ENCODE results near the gene CR1.
"Not testable (repeated sequence)": the region's sequence is repeated elsewhere in the genome, so short reads cannot be mapped to it uniquely, and the experiment has no call there.

The CR1 gene

DNA sequence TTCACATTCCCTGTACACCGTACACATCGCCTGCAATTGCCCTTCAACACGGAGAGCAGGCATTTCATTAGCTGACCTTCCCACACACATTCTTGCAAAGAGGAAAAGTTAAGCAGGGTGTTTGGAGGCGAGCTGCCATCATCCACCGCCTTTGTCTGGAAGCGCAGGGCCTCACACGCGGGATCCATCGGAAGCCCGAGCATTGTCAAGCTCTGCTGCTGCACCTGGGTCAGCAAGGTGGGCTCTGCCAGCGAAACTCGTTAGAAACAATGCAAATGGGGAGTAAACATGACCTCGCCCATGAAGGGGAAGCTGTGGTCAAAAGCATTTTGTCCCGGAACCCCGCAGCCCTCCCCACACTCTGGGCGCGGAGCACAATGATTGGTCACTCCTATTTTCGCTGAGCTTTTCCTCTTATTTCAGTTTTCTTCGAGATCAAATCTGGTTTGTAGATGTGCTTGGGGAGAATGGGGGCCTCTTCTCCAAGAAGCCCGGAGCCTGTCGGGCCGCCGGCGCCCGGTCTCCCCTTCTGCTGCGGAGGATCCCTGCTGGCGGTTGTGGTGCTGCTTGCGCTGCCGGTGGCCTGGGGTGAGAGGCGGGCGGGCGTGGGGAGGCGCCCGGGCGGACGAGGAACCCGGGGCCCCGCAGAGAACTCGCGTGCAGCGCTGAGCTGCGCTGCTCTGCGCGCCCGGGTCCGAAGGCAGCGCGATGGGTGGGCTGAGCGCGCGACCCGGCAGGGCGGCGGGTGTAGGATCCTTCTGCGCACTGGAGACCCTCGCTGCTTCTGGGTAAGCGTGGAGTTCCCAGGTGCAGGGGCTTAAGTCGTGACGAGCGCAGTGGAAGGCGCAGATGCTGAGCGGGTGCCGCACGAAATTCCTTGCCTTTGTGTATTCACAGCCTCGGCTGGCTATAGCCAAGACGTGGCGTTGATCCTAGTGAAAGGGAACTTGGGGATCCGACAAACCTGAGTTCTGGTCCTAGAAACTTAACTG lies at the start of gene CR1:
CR1 (plus strand) TSS at position 357 of the 992 bp plus-strand sequence; CDS start at position 468, 111 bp downstream.
- no peak for DNase-seq (ENCODE audit: low read depth)

DNA sequence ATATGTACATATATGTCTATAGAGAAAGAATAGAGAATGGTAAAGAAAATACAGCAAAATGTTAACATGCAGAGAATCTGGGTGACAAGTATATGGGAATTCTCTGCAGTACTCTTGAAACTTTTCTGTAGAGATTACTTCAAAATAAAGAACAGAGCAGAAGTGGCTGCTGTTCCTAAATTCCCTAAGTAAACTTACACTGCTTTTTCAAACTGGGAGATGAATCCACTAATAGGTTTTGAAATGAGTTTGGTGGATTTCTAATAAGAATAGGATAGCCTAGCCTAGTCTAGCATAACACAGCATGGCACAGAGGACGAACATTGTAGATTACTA lies 42.3 kb upstream of the CR1 start:
- DNase-seq (ENCODE audit: low read depth) = no peak

DNA sequence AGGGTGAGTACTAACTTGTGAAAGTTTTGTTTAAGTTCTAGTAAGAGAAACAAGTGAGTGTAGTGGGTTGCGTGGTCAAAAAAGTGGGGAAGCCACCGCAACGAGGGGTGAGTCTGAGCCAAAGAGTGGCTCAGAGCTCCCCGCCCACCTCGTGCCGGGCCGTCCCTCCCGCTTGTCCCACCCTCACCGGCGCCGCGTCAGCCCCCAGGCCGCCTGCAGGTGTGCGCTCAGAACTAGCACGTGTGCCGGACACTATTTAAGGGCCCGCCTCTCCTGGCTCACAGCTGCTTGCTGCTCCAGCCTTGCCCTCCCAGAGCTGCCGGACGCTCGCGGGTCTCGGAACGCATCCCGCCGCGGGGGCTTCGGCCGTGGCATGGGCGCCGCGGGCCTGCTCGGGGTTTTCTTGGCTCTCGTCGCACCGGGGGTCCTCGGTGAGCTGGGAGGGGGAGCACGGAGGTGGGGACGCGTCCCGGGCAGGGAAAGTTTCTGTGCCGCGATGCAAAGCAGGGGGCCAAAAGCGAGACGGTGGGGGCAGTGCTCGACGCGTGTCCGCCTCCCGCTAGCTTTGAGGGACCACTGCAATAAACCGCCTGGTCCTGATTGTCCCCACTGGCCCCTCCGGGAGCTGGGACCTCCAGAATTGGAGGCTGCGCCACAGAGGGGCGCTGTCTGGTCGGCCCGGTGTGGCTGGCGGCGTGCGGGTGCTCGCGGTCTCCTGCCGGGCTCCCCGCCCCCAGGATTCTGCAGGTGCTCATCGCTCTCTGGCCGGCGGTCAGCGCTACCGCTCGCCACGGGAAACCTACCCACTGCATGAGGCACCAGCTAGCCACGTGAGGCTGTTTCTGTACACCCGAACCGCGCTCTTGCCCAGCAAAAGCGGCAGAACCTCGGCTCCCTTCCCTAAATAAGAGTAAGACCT lies 41.7 kb upstream of the CR1 start, which contains the start of gene CR2:
CR2 (plus strand) TSS at position 283 of the 919 bp plus-strand sequence; CDS start at position 374, 91 bp downstream.
- DNase-seq (ENCODE audit: low read depth) = peak; percentile 5

DNA sequence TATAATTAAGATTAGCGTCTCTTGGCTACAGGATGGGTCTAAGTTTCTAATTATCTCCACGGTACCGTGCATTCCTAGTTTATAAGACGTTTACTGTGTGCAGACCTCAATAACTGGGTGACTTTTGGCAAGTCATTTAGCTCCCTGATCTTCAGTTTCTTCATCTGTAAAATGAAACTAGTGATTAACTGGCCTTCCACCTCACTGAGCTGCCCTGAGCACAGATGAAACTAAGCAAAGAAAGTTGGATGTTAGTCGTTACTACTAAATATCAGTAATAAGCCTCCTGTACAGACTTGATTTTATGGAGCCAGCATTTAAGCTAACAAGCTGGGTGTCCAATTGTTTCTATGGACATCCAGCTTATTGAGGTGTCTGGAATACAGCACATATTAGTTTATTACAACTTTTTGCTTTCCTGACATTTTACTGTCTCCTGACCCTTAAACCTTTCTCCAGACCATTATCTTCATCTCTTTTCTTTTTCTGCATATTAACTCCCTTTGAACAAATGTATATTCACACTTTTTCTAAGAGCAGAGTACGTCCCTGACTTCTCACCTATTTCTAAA lies 40.7 kb upstream of the CR1 start:
- DNase-seq (ENCODE audit: low read depth) = no peak

DNA sequence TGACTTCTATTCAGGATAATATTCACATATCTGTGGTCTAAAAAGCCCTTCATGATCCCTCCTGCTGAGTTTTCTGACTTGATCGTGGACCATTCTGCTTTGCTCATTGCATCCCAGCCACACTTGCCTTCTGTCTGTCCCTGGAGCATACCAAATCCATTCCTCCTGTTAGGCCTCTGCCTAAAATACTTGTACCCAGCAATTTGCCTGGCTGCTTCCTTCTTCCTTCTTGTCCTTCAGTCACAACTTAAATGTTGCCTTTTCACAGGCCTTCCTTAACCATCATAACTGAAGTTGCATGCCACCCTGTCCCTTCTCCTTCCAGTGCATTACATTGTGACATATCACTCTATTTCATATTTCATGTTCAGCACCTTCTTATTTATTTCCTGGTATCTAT lies 37.5 kb upstream of the CR1 start:
- DNase-seq (ENCODE audit: low read depth) = no peak

DNA sequence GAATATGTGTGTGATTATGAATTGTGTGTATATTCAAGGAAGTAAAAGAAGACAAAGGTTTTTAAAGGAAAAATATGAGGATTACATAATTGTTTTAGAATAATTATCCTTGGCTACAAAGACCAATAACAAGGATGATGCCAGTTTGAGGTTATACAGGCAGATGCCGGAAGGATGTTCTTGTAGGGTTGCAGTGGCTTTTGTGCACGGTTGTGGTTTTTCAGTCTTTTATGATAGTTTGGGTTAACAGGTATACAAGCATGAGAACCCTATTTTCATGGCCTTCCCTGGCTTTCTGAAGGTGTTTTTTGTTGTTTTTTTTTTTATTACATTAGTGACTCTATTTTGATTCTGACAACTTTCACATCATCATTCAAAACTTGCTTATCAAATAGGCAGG lies 36.9 kb upstream of the CR1 start:
- no peak for DNase-seq (ENCODE audit: low read depth)

DNA sequence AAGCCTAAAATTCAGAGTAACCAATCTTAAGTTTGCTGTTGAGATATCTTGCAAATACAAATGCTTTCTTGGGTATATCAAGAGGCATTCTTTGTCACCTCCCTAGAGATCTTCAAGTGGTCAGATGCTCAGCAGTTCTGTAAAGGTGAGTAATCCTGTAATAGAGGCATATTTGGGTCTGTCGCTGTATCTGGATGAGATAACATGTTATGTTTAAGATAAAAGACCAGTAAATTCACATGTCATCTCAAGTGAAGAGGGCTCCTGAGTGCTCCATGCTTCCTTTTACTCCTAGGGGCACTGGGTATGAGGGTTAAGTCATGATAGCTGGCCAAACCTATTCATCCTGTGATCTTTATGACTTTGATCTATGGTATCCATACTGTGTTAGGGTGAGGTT lies 34.3 kb upstream of the CR1 start:
- no peak for DNase-seq (ENCODE audit: low read depth)

DNA sequence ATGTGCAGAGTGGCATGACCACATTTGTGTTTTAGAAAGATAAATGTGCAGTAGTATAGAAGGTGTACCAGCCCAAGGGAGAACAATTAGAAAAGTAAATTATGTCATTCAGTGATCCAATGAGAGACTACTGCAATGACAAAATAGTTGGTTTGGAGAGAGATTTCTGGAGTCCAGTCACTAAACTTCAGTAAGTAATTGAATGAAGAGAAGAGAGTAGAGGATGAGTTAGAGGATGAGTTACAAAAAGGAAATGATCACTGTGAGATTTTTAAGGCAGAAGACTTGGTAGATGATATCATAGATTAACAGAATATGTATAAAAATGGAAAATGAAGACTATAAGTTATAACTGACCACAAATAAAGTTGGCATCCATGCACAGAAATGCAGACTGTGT lies 33.4 kb upstream of the CR1 start:
- no peak for DNase-seq (ENCODE audit: low read depth)

DNA sequence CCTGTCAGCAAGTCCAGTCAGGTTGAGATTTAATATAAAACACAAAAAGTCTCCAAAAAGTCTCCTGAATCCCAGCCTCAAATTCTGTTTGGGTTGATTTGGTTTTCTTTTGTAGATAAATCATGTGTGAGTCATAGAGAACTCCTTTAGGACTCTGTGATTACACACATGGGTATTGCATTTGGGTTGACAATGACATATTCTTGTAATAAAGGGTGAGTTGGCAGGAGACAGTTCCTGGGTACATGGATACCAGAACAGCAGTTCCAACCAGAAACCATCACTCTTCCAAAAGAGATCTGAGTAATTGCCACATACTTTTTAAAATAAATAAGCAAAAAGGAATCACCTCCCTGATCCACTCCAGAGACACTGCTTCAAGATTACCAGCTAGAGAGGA lies 32.9 kb upstream of the CR1 start:
- DNase-seq (ENCODE audit: low read depth) = no peak

DNA sequence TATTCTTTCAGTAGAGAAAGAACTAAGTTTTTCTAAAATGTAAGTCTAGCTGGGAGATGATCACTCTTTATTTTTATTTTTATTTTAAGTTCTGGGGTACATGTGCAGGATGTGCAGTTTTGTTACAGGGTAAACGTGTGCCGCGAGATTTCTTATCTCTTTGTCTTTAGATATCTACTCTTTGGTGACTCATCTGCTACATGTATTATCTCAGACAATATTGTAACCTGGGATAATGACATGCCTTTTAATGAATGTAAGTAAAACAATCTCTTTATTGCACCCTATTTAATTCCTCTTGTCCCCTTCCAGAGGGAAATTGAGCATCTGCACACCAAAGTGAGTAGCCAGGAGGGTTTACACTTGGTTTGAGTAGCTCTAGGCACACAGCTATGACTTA lies 32.4 kb upstream of the CR1 start:
- DNase-seq (ENCODE audit: low read depth) = no peak

DNA sequence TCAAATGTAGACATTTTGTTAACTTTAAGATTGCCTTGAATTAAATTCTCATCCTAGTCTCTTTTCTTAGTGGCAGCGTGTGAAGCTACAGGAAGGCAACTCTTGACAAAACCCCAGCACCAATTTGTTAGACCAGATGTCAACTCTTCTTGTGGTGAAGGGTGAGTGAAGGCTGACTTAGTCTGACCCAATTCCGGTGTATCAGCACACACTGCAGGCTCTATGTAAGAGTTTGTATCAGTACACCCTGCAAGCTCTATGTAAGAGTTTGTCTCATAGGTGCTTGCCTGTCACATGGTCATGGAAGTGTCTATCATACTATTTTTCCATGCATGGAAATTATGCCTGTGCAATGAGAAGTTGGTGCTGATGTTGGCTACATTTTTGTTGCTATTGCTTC lies 25.0 kb upstream of the CR1 start:
- no peak for DNase-seq (ENCODE audit: low read depth)

DNA sequence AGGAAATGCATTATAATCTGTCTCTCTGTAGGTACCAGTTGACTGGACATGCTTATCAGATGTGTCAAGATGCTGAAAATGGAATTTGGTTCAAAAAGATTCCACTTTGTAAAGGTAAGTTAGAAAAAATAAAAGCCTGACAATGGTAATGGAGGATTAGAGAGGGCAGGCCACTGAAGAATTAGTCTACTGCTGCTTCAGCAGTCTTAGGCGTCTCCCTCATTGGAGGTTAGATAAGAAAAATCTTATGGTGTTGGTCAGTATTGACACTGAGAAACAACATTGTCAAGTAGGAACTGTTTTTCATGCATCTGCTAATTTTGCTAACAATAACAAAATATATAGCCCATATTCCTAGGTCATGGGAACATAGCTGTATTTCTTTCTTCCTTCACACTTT lies 21.7 kb upstream of the CR1 start:
- DNase-seq (ENCODE audit: low read depth) = no peak

DNA sequence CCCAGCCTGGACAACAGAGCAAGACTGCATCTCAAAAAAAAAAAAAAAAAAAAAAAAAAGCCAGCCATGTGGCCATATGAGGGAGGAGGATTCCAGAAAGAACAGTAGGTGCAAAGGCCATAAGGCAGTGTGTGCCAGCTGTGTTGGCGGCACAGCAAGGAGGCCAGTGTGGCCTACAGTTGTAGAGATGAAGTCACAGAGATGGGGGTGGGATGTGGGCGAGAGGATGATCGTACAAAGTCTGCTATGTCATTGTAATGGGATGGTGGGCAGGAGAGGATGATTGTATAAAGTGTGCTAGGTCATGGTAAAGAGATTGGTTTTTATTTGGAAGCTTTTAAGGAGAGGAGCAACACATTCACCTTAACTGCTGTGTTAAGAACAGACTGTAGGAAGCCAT lies 9.8 kb upstream of the CR1 start:
- DNase-seq (ENCODE audit: low read depth) = no peak

DNA sequence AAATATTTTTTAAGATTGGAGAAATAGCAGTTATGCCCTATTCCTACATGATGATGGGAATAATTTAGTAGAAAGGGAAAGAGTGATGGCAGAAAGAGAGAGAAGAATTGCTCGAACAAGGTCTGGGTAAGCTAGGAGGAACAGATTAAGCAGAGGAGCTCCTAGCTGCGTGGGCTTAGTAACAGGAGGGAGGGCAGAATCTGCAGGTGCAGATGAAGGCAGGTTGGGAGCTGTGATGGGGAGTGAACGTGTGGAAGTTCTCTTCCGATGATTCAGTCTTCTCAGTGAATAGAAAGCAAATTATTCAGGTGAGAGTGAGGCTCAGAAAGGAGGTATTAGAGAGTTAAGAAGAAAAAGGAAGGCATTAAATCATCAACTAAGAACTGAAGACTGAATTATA lies 8.3 kb upstream of the CR1 start:
- DNase-seq (ENCODE audit: low read depth) = no peak

DNA sequence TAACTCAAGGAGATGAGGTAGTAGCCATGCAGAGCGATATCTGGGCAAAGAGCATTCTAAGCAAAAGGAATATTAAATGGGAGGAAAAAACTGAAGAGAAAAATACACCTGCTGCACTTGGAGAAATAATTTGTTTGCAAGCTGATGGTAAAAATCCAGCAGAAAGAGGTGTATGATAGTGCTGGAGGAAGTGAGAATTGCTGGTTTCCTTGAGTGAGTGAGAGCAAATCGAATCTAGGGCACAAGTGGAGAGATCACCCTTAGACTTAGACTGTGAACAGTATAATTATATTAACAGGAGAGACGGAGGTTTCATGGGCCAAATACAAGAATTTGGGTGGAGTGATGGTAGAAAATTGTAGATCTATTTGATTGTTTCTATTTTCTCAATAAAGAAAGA lies 2.7 kb upstream of the CR1 start:
- DNase-seq (ENCODE audit: low read depth) = no peak

DNA sequence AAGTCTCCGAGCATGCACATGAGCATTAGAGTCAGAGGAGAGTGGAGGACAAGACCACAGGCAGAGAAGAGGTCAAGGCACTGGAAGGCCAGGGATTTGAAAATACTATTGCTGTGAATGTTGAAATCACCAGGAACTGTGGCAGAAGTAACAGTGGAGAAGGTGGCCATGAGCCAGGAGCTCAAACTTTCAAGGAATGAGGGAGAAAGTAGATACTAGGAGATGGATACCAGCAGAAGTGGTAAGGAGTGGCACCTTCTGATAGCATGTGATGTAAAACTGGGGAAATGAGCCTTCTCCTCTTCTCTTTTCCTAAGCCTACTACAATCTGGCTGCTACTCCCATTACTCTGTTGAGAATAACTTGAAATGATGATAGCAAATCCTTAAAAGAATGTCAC lies 1.8 kb upstream of the CR1 start:
- no peak for DNase-seq (ENCODE audit: low read depth)

DNA sequence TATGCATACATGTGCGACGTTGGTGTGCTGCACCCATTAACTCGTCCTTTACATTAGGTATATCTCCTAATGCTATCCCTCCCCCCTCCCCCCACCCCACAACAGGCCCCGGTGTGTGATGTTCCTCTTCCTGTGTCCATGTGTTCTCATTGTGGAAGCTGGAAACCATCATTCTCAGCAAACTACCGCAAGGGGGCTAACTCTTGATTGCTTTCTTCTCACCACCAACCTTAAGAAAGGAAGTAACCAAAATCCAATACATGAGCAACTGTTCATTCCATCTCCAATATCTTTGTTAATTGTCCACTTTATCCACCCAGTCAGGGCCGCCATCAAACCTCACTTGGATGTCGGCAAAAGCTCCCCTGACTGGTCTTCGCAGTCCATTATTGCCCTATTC lies 676 bp upstream of the CR1 start:
- not testable (repeated sequence) for DNase-seq (ENCODE audit: low read depth)

DNA sequence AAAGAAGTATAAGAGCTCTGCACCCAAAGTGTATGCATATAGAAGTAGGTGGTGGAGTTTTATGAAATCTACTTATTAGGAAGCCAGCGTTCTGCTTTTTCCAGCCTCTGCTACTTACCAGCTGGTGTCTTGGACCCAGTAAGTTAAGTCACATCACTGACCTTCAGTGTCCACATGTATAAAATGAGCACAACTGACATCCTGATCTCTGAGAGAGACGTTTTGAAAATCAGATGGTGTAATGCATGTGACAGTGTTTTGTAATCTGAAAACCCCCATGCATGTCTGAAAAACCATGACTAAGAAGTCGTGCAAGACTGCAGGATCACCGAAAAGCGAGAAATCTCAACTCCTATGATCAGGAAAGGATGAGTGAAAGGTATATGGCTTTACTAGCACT lies 2.0 kb downstream of the CR1 start:
- no peak for DNase-seq (ENCODE audit: low read depth)

DNA sequence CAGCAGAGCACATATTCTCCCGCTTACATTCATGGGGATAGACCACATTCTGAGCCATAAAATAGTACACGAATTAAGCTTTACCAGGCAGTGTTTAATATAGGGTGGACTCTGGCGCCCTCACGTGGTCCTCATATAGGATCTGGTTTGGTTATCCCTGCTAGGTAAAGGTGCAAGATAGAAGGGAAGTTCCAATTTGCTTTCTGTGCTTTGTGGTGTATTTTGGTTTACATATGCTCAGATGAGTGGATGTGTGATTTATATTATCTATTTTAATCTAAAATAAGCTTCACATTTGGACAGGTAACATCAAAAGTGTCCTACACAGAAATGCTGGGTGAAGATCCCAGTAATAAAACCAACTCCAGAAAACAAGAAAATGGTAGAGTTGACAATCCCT lies 3.6 kb downstream of the CR1 start:
- DNase-seq (ENCODE audit: low read depth) = no peak

DNA sequence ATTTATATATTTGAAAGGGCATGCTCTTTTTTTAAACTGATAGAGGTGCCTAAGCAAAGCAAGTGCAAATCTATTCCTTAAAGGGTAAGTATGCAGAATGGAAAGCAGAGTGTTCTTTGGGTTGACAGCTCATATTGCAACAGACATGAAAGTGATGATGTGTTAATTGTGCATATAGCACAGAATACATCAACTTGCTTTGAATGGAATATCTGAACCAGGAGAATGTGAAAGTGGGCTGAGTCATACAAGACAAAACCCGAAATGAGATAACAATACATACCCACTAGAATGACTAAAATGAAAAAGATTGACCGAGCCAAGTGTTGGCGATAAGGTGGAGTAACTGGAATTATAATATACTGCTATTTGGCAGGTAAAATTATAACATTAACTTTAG lies 4.3 kb downstream of the CR1 start:
- DNase-seq (ENCODE audit: low read depth) = no peak

DNA sequence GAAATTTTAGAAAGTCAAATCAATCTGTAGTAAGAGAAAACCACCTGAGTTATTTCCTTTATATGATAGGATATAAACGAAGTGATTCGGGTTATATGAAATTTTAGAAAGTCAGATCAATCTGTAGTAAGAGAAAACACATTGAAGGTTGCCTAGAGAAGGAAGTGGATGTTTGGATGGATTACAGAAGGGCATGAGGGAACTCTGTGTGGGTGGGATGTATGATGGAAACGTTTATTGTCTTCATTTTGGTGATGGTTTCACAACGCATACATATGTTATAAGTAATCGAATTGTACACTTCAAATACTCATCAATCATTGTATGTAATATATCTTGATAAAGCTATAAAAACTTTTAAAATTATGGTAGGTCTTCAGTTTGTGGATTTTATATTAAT lies 5.1 kb downstream of the CR1 start:
- DNase-seq (ENCODE audit: low read depth) = no peak

DNA sequence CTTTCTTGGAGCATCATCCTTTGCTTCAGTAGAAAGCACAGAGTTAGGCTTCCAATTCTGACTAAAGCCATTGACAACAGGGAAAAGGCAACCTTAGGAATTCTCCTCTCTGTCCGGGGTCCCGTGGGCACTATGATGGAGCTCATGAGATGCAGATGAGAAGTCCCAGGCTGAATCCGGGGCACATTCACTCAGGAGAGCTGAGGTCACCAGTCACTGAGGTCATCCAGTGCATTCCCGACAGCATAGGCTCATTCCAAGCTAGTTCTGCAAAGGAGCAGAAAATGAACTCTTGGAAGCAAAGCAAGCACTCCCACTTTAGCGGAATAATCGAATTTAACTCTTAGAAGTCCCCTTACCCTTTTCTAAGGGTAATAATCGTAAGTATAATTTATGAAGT lies 6.8 kb downstream of the CR1 start:
- DNase-seq (ENCODE audit: low read depth) = no peak

DNA sequence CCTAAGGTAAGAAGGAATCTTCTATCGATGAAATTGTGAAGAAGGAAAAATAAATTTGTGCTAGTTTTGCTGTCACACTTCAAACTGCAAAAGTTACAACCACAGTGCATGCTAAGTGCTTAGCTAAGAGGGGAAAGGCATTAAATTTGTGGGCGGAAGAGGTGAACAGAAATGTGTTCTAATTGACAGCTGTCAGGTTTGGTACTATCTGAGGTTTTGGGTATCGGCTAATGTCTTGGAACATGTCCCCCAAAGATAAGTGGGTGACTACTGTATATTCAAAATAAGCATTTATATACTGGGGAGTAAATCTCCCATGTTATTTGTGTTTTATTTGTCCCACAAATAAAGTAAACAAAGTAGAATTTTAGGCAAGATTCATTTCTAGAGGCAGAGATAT lies 8.0 kb downstream of the CR1 start:
- DNase-seq (ENCODE audit: low read depth) = no peak
